Karpas-422 (cell line): ENCODE measurements around the gene PPP1R36. TPM values are rescaled to one million over a fixed set of nuclear protein-coding genes. Genes with fewer than 3 reads are reported as not detected.

Experiments
- DNase-seq: peaks from one replicate; pipeline ENCODE4 v3.0.0-alpha.2; 2015
- H2AFZ ChIP-seq: fragments of 200-600 bp; sonication (generic); 2 replicates; pipeline ENCODE4 v1.6.1; 2014; ENCODE audit warnings: antibody characterized with exemption, low read length, mixed read lengths
- H3K27ac ChIP-seq: fragments of 200-600 bp; sonication (generic); 2 replicates; pipeline ENCODE4 v1.5.1; 2014; ENCODE audit warnings: mild to moderate bottlenecking, low read length, moderate library complexity
- H3K27me3 ChIP-seq: fragments of 200-600 bp; sonication (generic); 2 replicates; pipeline ENCODE4 v1.6.1; 2014; ENCODE audit warnings: low read length, mixed read lengths
- H3K36me3 ChIP-seq: fragments of 200-600 bp; sonication (generic); 2 replicates; pipeline ENCODE4 v1.6.1; 2014; ENCODE audit warnings: low read length, mixed read lengths; ENCODE audit not compliant: insufficient read depth
- H3K4me1 ChIP-seq: fragments of 200-600 bp; sonication (generic); 2 replicates; pipeline ENCODE4 v1.6.1; 2014; ENCODE audit warnings: mild to moderate bottlenecking, low read length, mixed read lengths
- H3K4me2 ChIP-seq: fragments of 200-600 bp; sonication (generic); 2 replicates; pipeline ENCODE4 v1.6.1; 2014; ENCODE audit warnings: low read length, low read depth, mild to moderate bottlenecking; ENCODE audit not compliant: poor library complexity, severe bottlenecking
- H3K4me3 ChIP-seq: fragments of 200-600 bp; sonication (generic); 2 replicates; pipeline ENCODE4 v1.5.1; 2014; ENCODE audit warnings: mild to moderate bottlenecking, antibody characterized with exemption, low read length, mixed read lengths
- H3K79me2 ChIP-seq: fragments of 200-600 bp; sonication (generic); 2 replicates; pipeline ENCODE4 v1.6.1; 2014; ENCODE audit warnings: mild to moderate bottlenecking, low read length, mixed read lengths
- H3K9ac ChIP-seq: fragments of 200-600 bp; sonication (generic); 2 replicates; pipeline ENCODE4 v1.6.0; 2014; ENCODE audit warnings: low read length
- H3K9me2 ChIP-seq: fragments of 200-600 bp; sonication (generic), shearing (Covaris generic); replicated peaks from 2 replicates; pipeline ENCODE4 v1.6.0; 2014; ENCODE audit warnings: mild to moderate bottlenecking, low read length, moderate library complexity; ENCODE audit not compliant: insufficient read depth
- H3K9me3 ChIP-seq: fragments of 300-700, 200-600 bp; sonication (generic); 2 replicates; pipeline ENCODE4 v1.6.1; 2014; ENCODE audit warnings: low read length, mixed read lengths
- H4K20me1 ChIP-seq: fragments of 200-600 bp; sonication (generic); 2 replicates; pipeline ENCODE4 v1.6.1; 2014; ENCODE audit warnings: mild to moderate bottlenecking, antibody characterized with exemption, low read length, low read depth; ENCODE audit not compliant: insufficient read depth
- total RNA-seq: library from RNA; depleted of rRNA; stranded (reverse); fragments of >200 nt; shearing (Covaris generic); gene quantifications from 2 replicates; pipeline ENCODE4 v1.2.3, GENCODE V29; 2014; ENCODE audit warnings: low replicate concordance

Gene PPP1R36
- total RNA-seq, 1 experiment from 2014 or later: 1.7 TPM

DNA sequence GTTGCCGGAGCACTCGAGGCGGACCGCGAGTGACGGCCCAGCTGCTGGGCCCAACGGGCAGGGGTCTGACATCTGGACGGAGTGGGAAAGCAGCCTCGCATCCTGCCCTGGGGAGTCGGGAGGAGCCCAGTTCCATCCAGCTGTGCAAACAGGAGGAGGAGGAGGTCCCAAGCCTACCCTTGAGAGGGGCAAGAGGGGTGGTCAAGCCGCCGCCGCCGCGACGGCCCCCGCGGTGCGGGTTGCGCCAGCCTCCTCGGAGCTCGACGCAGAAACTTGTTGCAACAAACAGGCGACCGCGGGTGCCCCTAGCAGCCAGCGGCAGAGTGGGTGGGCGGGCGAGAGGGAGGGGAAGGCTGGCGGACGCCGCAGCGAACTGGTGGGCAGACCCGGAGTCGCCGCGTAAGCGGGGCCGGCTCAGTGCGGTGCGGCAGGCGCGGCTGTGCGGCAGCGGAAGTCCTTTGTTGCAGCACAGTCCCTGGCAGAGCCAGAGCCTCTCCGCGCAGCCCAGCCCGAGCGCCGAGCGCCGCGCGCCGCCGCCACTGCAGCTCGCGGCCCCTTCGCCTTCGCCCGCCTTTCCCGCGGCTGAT lies 45.4 kb upstream of the PPP1R36 start, which contains the start of gene ZBTB1:
Gene ZBTB1, plus strand, starts transcription at position 461 of the 587 bp plus-strand sequence. CDS start 16,735 bp downstream, outside the sequence.
- Histone ChIP-seq H3K9me3 (no peaks in the 10 kb centered on the region), H2AFZ (peak within 1 kb of the TSS; percentile 13; the same call in 1 of the 2 replicates)
- DNase-seq: peak; percentile 94

DNA sequence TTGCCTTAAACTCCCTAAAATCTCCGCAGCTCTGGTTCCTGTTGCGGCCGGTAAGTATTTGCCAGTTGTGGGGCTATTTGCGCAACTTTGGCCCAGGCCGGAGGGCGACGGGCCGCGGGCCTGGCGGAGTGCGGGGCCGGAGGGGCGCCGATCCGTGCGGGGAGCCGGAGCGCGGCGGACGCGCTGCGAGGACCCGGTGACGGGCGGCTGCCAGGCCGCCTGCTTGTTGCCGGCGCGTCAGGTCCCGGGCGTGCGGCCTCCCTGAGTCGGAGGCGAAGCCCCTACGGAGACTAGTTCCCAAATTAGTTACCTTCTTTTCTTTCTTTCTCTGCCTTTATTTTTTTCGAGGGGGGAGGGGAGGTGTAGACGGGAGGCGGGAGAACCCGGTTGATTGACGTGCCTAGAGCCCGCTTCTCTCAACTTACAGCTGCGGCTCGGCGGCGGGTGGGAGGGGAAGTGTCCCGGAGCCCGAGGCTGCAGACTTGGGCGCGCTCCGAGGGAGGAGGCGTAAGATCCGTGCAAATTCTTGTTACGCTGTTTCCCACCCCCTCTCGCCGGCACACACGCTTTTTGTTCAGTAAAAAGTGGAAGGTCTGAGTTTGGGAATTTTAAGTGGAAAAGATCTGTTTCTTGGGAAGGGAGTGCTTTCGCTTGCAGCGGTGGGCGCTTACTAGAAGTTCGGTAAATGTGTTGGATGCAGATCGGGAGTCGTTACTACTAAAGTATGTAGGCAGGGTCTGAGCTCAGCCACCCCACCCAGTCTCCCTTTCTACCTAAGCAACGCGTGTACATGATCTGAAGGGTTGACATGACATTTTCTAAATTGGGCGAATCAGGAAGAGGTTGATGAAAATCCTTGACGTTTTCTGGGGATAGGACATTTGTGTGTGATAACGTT lies 44.6 kb upstream of the PPP1R36 start:
- DNase-seq: peak; percentile 99
- H4K20me1 ChIP-seq: no peaks in the 10 kb centered on the region; the same call in 1 of the 2 replicates

More for the DNA sequence above, 45.4 kb upstream of the PPP1R36 start, which contains the start of gene ZBTB1:
- H3K4me2 ChIP-seq: peak within 1 kb of the TSS; percentile 98
- no peaks in the 10 kb centered on the region for H3K9me2 ChIP-seq
- no peaks in the 10 kb centered on the region; the same call in 1 of the 2 replicates for H4K20me1 ChIP-seq
- H3K27ac ChIP-seq: peak within 1 kb of the TSS; percentile 96
- H3K36me3 ChIP-seq: peaks cover 7% of the 10 kb centered on the region
- H3K27me3 ChIP-seq: no peaks in the 10 kb centered on the region
- H3K9ac ChIP-seq: peak within 1 kb of the TSS; percentile 97
- H3K4me1 ChIP-seq: peaks cover 66% of the 10 kb centered on the region
- peak within 1 kb of the TSS; percentile 77 for H3K4me3 ChIP-seq
- peaks cover 83% of the 10 kb centered on the region for H3K79me2 ChIP-seq

DNA sequence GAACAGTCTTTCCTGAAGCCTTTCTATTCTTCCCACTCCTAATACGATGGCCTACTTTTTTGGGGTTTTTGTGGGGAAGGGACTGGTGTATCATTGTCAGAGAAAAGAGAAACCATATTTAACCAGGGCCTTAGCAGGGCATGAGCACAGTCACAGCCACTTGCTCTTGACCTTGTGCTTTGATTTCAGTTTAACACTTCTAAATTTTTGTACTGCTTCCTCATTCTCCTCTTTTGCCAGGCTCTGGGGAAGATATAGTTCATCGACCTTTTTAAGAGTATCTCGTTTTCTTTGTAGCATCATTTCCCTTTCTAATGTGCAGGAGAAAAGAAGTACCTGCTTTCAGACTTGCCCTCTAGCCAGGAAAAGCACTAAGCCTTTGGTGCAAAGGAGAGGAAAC lies 43.0 kb upstream of the PPP1R36 start:
- peak; percentile 82 for DNase-seq
- peak overlapping the region; percentile 97 for H3K9ac ChIP-seq
- H3K79me2 ChIP-seq: peaks cover 82% of the 10 kb centered on the region
- no peaks in the 10 kb centered on the region; the same call in 1 of the 2 replicates for H4K20me1 ChIP-seq
- no peaks in the 10 kb centered on the region for H3K27me3 ChIP-seq
- H3K4me1 ChIP-seq: peaks cover 68% of the 10 kb centered on the region
- no peaks in the 10 kb centered on the region for H3K9me2 ChIP-seq
- H3K4me2 ChIP-seq: peak overlapping the region; percentile 98
- H3K27ac ChIP-seq: peak overlapping the region; percentile 96
- H3K36me3 ChIP-seq: no peaks in the 10 kb centered on the region; the same call in 1 of the 2 replicates
- H3K9me3 ChIP-seq: no peaks in the 10 kb centered on the region
- H3K4me3 ChIP-seq: peak overlapping the region; percentile 77
- no peak overlapping the region for H2AFZ ChIP-seq

More for the DNA sequence above, 44.6 kb upstream of the PPP1R36 start:
- Histone ChIP-seq H3K27ac (peak overlapping the region; percentile 96), H3K79me2 (peaks cover 82% of the 10 kb centered on the region), H3K27me3 (no peaks in the 10 kb centered on the region), H3K9ac (peak overlapping the region; percentile 97), H3K4me1 (peaks cover 68% of the 10 kb centered on the region), H3K9me3 (no peaks in the 10 kb centered on the region), H2AFZ (peak overlapping the region; percentile 13; the same call in 1 of the 2 replicates), H3K36me3 (no peaks in the 10 kb centered on the region; the same call in 1 of the 2 replicates), H3K4me2 (peak overlapping the region; percentile 98), H3K9me2 (no peaks in the 10 kb centered on the region), H3K4me3 (peak overlapping the region; percentile 77)

DNA sequence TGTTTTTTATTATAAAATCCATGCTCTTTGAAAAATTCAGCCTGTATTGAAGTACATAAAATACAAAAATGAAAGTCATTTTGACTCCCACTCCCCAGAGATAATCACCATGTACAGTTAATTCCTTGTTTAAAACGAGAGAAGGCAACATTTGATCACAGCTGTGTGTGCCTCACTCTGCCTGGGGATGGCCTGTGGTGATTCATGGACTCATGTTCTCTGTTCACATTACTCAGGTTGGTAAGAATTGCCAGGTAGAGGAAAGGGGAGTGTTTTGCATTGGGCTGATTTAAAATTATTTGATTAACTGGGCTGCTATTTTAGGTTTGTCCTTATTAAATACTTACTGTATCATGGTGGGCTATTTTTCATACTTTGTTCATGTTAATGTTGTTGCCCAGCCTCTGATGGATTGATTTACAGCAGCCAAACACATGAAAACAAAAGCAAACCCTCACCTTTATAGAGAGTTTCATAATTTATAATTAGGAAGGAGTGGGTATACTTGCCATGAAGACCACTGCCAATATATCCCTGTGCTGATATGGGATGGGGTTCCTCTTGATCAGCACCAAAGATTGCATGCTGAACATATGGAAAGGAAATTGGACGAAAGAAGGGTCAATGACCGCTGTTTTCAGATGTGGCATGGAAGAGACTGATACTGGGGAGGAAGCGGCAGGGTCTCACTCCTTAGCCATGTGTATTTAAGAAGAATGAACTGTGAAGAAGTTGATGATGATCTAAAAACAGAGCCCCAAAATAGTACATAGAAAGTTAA lies 42.2 kb upstream of the PPP1R36 start:
- H4K20me1 ChIP-seq: peaks cover 2% of the 10 kb centered on the region
- peaks cover 82% of the 10 kb centered on the region for H3K79me2 ChIP-seq
- peaks cover 65% of the 10 kb centered on the region for H3K4me1 ChIP-seq
- H3K9me2 ChIP-seq: no peaks in the 10 kb centered on the region
- H3K4me3 ChIP-seq: peak overlapping the region; percentile 77
- no peaks in the 10 kb centered on the region for H3K27me3 ChIP-seq
- DNase-seq: peak; percentile 75
- H3K4me2 ChIP-seq: peak overlapping the region; percentile 98
- H3K9me3 ChIP-seq: no peaks in the 10 kb centered on the region
- H3K27ac ChIP-seq: peak overlapping the region; percentile 96
- H3K36me3 ChIP-seq: no peaks in the 10 kb centered on the region; the same call in 1 of the 2 replicates
- H2AFZ ChIP-seq: no peak overlapping the region
- H3K9ac ChIP-seq: peak overlapping the region; percentile 97

DNA sequence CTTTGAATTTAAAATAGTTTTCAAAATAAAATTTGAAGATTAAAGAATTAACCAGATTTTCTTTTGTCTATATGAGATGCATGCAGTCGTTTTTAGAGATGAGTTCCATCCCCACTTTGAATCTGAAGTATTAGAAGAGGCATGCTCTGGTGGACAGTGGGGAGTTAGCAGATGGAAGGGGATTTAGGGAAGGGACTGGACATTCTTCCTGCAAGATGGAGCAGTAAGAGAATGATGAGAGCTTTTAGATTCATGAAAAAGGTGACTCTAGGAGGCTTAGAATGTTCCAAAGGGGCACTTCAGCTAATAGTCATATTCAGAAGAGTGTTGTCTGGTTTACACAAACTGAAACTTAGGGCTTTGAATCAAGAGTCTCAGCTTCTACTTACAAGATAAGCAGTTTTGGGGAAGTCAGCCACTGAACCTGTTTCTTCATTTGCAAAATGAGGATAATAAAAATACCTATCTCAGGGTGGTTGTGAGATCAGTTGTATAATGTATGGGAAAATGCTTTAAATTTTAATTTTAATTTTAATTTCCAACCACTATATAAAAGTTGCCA lies 41.5 kb upstream of the PPP1R36 start:
- Histone ChIP-seq H3K27me3 (no peaks in the 10 kb centered on the region), H3K9me2 (no peaks in the 10 kb centered on the region), H3K9me3 (no peaks in the 10 kb centered on the region), H3K4me3 (peak overlapping the region; percentile 77), H3K79me2 (peaks cover 82% of the 10 kb centered on the region), H3K36me3 (peaks cover 3% of the 10 kb centered on the region; the same call in 1 of the 2 replicates), H3K9ac (peak overlapping the region; percentile 97), H3K4me1 (peaks cover 65% of the 10 kb centered on the region), H3K4me2 (peak overlapping the region; percentile 98), H4K20me1 (peaks cover 3% of the 10 kb centered on the region), H3K27ac (peak overlapping the region; percentile 96), H2AFZ (no peak overlapping the region)
- DNase-seq: peak; percentile 70

DNA sequence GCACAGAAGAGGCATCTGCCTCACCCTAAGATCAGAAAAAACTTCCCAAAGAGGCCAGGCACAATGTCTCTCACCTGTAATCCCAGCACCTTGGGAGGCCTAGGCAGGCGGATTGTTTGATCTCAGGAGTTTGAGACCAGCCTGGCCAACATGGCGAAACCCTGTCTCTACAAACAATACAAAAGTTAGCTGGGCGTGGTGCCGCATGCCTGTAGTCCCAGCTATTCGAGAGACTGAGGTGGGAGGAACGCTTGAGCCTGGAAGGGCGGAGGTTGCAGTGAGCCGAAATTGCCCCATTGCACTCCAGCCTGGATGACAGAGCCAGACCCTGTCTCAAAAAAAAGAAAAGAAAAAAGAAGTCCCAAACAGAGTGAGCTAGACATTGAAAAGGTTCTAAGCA lies 40.7 kb upstream of the PPP1R36 start:
- H3K9me3 ChIP-seq: no peaks in the 10 kb centered on the region
- H3K4me2 ChIP-seq: peak overlapping the region; percentile 98
- H3K27ac ChIP-seq: peak overlapping the region; percentile 96
- H3K27me3 ChIP-seq: no peaks in the 10 kb centered on the region
- H3K9me2 ChIP-seq: no peaks in the 10 kb centered on the region
- peak overlapping the region; percentile 77; the same call in 1 of the 2 replicates for H3K4me3 ChIP-seq
- H3K9ac ChIP-seq: peak overlapping the region; percentile 28
- H3K36me3 ChIP-seq: peaks cover 4% of the 10 kb centered on the region; the same call in 1 of the 2 replicates
- no peak for DNase-seq
- H3K79me2 ChIP-seq: peaks cover 88% of the 10 kb centered on the region
- no peak overlapping the region for H2AFZ ChIP-seq
- peaks cover 66% of the 10 kb centered on the region for H3K4me1 ChIP-seq
- H4K20me1 ChIP-seq: peaks cover 3% of the 10 kb centered on the region

DNA sequence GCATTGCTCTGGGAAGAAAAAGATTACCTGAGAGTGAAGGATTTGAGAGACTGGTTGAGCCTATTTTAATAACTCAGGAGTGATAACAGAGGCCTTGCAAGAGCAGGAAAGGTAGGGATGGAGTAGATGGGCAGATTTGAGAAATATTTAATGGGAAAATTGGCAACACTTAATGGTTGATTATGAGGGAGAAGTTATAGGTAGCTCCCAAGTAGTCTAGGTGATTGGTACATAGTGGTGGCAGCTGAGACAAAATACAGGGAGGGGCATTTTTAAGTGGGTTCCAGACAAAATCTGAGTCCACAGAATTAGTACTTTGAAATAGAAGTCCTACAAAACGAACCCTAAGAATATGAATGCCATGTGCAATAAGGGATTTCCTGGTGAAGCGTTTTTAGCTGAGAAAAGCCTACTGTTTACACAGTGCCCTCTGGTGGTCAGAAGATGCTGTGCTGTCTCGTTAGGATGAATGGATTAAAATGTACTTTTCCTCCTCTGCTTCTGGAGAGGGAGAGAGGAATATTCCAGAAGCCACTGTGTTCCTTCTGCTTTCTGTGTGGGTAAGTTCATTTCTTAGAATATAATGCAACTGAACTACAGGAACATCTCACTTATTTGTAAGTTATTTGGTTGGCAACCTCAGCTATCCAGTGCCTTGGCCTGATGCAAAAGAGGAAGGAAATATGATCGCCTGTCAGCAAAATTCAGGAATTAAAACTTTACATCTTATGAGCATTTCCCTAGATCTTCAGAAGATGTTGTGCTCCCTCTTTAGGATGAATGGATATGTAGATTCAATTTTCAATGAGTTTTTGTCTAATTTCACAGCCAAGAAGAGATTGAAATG lies 38.7 kb upstream of the PPP1R36 start:
- Histone ChIP-seq H3K9me2 (no peaks in the 10 kb centered on the region), H3K9me3 (no peaks in the 10 kb centered on the region), H3K36me3 (peaks cover 4% of the 10 kb centered on the region; the same call in 1 of the 2 replicates), H2AFZ (no peak overlapping the region), H4K20me1 (peaks cover 12% of the 10 kb centered on the region; the same call in 1 of the 2 replicates), H3K4me2 (peak overlapping the region; percentile 56), H3K79me2 (peaks cover 99% of the 10 kb centered on the region), H3K4me1 (peaks cover 73% of the 10 kb centered on the region), H3K27ac (peak overlapping the region; percentile 67), H3K4me3 (peak overlapping the region; percentile 39), H3K27me3 (no peaks in the 10 kb centered on the region), H3K9ac (peak overlapping the region; percentile 49)
- peak; percentile 90 for DNase-seq
